Suprapubic skin (tissue), 4 donors: Measurements from ENCODE around the gene SRRT.

Experiments
- POLR2A ChIP-seq, 2 donors: fragments of 450-650 bp; IDR thresholded peaks; one replicate each; pipeline ENCODE4 v1.6.1; 2017; ENCODE audit warnings: antibody characterized with exemption in 2 of 2, mild to moderate bottlenecking in 2 of 2, moderate library complexity in 2 of 2
- POLR2AphosphoS5 ChIP-seq, 3 donors: sonication (generic); formaldehyde crosslinking; IDR thresholded peaks; one replicate each; pipeline ENCODE4 v1.6.1; 2017; ENCODE audit warnings: antibody characterized with exemption in 3 of 3
- TF ChIP-seq, protein P1 (sequence below), 2 donors: fragments of 200-600 bp in 1 of 2; fragments of 450-650 bp in 1 of 2; sonication (generic) in 1 of 2; IDR thresholded peaks; one replicate each; pipeline ENCODE4 v1.5.1; 2016 to 2019; ENCODE audit warnings: antibody characterized with exemption in 2 of 2, mild to moderate bottlenecking in 1 of 2, moderate library complexity in 1 of 2

DNA sequence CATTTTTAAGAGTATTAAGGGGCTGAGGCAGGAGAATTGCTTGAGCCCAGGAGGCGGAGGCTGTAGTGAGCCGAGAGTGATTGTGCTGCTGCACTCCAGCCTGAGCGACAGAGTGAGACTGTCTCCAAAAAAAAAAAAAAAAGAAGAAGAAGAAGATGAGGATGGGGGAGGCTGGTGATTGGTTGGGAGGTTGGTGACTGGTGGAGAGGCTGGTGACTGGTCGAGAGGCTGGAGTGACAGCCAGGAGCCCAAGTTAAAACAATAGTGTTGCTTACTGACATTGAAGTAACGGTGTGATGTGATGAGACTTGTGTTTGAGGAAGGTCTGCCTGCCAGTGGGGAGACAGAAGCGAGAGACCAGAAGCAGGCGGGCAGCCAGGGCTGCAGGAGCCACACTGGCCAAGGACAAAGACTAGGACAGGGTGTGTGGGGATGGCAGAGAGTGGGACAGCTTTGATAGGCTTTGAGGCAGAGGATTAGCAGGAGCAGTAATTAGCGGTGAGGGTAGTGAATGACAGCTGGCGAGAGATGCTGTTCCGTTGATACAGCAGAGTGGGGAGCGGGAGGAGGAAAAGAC lies 4.9 kb downstream of the SRRT start:
- TF ChIP-seq, protein P1, sequence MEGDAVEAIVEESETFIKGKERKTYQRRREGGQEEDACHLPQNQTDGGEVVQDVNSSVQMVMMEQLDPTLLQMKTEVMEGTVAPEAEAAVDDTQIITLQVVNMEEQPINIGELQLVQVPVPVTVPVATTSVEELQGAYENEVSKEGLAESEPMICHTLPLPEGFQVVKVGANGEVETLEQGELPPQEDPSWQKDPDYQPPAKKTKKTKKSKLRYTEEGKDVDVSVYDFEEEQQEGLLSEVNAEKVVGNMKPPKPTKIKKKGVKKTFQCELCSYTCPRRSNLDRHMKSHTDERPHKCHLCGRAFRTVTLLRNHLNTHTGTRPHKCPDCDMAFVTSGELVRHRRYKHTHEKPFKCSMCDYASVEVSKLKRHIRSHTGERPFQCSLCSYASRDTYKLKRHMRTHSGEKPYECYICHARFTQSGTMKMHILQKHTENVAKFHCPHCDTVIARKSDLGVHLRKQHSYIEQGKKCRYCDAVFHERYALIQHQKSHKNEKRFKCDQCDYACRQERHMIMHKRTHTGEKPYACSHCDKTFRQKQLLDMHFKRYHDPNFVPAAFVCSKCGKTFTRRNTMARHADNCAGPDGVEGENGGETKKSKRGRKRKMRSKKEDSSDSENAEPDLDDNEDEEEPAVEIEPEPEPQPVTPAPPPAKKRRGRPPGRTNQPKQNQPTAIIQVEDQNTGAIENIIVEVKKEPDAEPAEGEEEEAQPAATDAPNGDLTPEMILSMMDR (IDR thresholded peaks at IDR 0.05) = no peak
- TF ChIP-seq POLR2AphosphoS5 (IDR thresholded peaks at IDR 0.05) = no peak
- TF ChIP-seq POLR2A (IDR thresholded peaks at IDR 0.05) = no peak
